Peyer's patch (tissue), 4 donors: ENCODE measurements around the gene SF3B6.

ENCODE experiments used
- POLR2A ChIP-seq, 2 donors: fragments of 450-650 bp; IDR thresholded peaks; one replicate each; pipeline ENCODE4 v1.5.1; 2017; ENCODE audit warnings: antibody characterized with exemption in 2 of 2, mild to moderate bottlenecking in 2 of 2, moderate library complexity in 2 of 2
- TF ChIP-seq, protein P1 (sequence below), 6 experiments: fragments of 450-650 bp in 4 of 6; fragments of 200-600 bp in 2 of 6; sonication (generic) in 1 of 6; IDR thresholded peaks; one replicate each; pipeline ENCODE4 v1.5.1; 2017 to 2019; ENCODE audit warnings: antibody characterized with exemption in 6 of 6, mild to moderate bottlenecking in 3 of 6, moderate library complexity in 1 of 6

DNA sequence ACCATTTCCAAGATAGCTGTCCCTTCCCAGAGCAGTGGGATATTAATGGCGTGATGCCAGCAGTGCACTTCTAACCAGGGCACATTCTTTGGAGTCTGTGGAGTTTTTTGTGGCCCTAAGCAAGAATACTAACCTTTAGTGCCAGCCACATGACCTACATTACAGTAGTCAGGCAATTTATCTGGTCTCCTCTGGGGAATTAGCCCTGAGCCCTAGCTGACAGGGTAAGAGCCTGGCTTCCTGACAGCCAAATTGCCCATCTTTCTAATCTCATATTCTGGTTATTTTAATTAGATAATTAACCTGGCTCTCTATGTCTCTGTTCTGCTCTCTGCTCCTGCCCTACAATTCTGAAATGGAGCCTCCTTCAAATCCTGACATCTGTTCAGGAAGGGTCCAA is 41.8 kb upstream of the SF3B6 start:
- TF ChIP-seq, protein P1, sequence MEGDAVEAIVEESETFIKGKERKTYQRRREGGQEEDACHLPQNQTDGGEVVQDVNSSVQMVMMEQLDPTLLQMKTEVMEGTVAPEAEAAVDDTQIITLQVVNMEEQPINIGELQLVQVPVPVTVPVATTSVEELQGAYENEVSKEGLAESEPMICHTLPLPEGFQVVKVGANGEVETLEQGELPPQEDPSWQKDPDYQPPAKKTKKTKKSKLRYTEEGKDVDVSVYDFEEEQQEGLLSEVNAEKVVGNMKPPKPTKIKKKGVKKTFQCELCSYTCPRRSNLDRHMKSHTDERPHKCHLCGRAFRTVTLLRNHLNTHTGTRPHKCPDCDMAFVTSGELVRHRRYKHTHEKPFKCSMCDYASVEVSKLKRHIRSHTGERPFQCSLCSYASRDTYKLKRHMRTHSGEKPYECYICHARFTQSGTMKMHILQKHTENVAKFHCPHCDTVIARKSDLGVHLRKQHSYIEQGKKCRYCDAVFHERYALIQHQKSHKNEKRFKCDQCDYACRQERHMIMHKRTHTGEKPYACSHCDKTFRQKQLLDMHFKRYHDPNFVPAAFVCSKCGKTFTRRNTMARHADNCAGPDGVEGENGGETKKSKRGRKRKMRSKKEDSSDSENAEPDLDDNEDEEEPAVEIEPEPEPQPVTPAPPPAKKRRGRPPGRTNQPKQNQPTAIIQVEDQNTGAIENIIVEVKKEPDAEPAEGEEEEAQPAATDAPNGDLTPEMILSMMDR (IDR thresholded peaks at IDR 0.05), result no peak
- TF ChIP-seq POLR2A (IDR thresholded peaks at IDR 0.05), result no peak
